Measurements from ENCODE around the gene POU3F1.

DNA sequence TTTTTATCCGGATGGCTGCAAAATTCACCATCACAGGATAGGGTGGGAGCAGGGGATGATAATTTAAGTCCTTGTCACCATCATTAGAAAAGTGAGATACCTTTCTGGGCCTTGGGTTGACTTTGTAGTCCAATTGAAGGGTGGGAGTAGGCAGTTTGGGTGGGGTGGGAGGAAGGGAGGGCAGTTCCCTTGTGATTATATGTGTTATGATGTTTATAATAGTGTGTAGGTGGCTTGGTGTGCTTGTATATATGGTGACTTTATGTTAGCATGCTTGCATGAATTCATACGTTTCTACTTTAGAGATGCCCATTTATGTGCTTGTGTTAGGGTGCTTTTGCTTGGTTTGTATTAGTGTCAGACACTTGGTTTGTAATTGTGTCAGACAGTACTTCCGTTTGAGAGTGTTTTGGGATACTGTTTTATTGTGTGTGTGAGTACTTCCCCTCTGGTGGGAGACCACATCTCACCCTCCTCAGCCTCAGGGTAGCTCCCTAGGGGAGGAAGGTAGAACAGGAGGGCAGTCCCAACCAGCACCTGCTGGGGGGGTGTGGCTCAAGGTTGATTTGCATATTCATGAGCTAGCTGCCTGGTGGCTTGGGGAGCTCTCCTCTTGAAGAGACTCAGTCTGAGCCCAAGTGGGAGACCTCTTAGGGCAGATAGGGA, 6.3 kb upstream of the POU3F1 start:
- TF ChIP-seq, protein P1, sequence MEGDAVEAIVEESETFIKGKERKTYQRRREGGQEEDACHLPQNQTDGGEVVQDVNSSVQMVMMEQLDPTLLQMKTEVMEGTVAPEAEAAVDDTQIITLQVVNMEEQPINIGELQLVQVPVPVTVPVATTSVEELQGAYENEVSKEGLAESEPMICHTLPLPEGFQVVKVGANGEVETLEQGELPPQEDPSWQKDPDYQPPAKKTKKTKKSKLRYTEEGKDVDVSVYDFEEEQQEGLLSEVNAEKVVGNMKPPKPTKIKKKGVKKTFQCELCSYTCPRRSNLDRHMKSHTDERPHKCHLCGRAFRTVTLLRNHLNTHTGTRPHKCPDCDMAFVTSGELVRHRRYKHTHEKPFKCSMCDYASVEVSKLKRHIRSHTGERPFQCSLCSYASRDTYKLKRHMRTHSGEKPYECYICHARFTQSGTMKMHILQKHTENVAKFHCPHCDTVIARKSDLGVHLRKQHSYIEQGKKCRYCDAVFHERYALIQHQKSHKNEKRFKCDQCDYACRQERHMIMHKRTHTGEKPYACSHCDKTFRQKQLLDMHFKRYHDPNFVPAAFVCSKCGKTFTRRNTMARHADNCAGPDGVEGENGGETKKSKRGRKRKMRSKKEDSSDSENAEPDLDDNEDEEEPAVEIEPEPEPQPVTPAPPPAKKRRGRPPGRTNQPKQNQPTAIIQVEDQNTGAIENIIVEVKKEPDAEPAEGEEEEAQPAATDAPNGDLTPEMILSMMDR (IDR thresholded peaks at IDR 0.05), result no peak
- TF ChIP-seq EZH2phosphoT487 (IDR thresholded peaks at IDR 0.05), result no peak

All from neural progenitor cell (in vitro differentiated cells).